Esophagus squamous epithelium (tissue), 5 donors: ENCODE measurements around the gene ANKZF1. TPM values are rescaled to one million over a fixed set of nuclear protein-coding genes. Genes with fewer than 3 reads are reported as not detected.

ENCODE experiments used
- DNase-seq: peaks from one replicate; lab custom pipeline; 2025; lab: John Stamatoyannopoulos, UW
- H3K27ac ChIP-seq, 4 donors: fragments of 200-600 bp; sonication (generic); one replicate each; pipeline ENCODE4 v1.5.1; 2016 to 2019; ENCODE audit warnings: mild to moderate bottlenecking in 1 of 4
- H3K27me3 ChIP-seq, 4 donors: fragments of 200-600 bp; sonication (generic); 1 replicate in 3 of 4; 2 replicates in 1 of 4; pipeline versions ENCODE4 v1.5.1 to v1.6.0; 2017 to 2021; ENCODE audit warnings: antibody characterized with exemption in 1 of 4
- H3K36me3 ChIP-seq, 3 donors: fragments of 200-600 bp; sonication (generic); one replicate each; pipeline ENCODE4 v1.5.1; 2016 to 2019
- H3K4me1 ChIP-seq, 3 donors: fragments of 200-600 bp; sonication (generic); one replicate each; pipeline ENCODE4 v1.5.1; 2017 to 2019
- H3K4me3 ChIP-seq, 4 donors: fragments of 200-600 bp; sonication (generic); 1 replicate in 3 of 4; 2 replicates in 1 of 4; pipeline ENCODE4 v1.5.1; 2016 to 2019; ENCODE audit warnings: mild to moderate bottlenecking in 2 of 4, moderate library complexity in 1 of 4
- H3K9me3 ChIP-seq, 3 donors: fragments of 200-600 bp; sonication (generic); one replicate each; pipeline ENCODE4 v1.5.1; 2016 to 2019
- CTCF ChIP-seq, 6 experiments: fragments of 450-650 bp in 4 of 6; fragments of 200-600 bp in 2 of 6; sonication (generic) in 2 of 6; IDR thresholded peaks; one replicate each; pipeline ENCODE4 v1.5.1; 2016 to 2019; ENCODE audit warnings: antibody characterized with exemption in 6 of 6, mild to moderate bottlenecking in 4 of 6, moderate library complexity in 4 of 6
- POLR2A ChIP-seq, 4 donors: fragments of 450-650 bp; IDR thresholded peaks; one replicate each; pipeline ENCODE4 v1.6.1; 2017; ENCODE audit warnings: antibody characterized with exemption in 4 of 4, mild to moderate bottlenecking in 4 of 4, moderate library complexity in 3 of 4
- WGBS, 2 donors: methylation state at CpG; one replicate each; pipeline ENCODE4 v1.1.5; 2018; 5-methylcytosine and 5-hydroxymethylcytosine counted together
- intact Hi-C: fragments of 100-400 bp; cut with DNase I; formaldehyde crosslinking; loops from one replicate; pipeline ENCODE4 v1.15.0; 2022
- total RNA-seq, 4 donors: library from RNA; depleted of rRNA; stranded (reverse); fragments of >200 nt; gene quantifications; one replicate each; pipeline ENCODE4 v1.1.0, GENCODE V29; 2016
- donor health status: DM: yes; HTN: yes; CAD: no.

Gene ANKZF1
- total RNA-seq, 4 donors from 2014 or later: 10.2 to 54.9 (median 27.6) TPM

GRCh38 chr2:219281588-219281987 lies 52.0 kb downstream of the ANKZF1 start:
- peak overlapping the region in 1 of 4 donors; percentile 28 for H3K27ac ChIP-seq
- no peak overlapping the region for H3K4me3 ChIP-seq
- WGBS, 2 donors: 73 to 84% methylated on average over 6 to 7 of the region's 8 CpGs
- intact Hi-C loops: no loop called here
- peaks cover 0 to 57% (median 6%) of the 10 kb centered on the region in 3 donors for H3K36me3 ChIP-seq
- peaks cover 41 to 82% (median 46%) of the 10 kb centered on the region in 3 donors for H3K4me1 ChIP-seq
- DNase-seq: no peak
- no peaks in the 10 kb centered on the region for H3K9me3 ChIP-seq
- H3K27me3 ChIP-seq: no peaks in the 10 kb centered on the region
- TF ChIP-seq POLR2A (IDR thresholded peaks at IDR 0.05) (no peak), CTCF (IDR thresholded peaks at IDR 0.05) (no peak)

GRCh38 chr2:219282375-219282774 lies 52.8 kb downstream of the ANKZF1 start:
- H3K27me3 ChIP-seq: no peaks in the 10 kb centered on the region
- intact Hi-C loops: no loop called here
- no peak for DNase-seq
- H3K9me3 ChIP-seq: no peaks in the 10 kb centered on the region
- peaks cover 0 to 57% (median 6%) of the 10 kb centered on the region in 3 donors for H3K36me3 ChIP-seq
- H3K4me1 ChIP-seq: peaks cover 46 to 82% (median 49%) of the 10 kb centered on the region in 3 donors
- TF ChIP-seq POLR2A (IDR thresholded peaks at IDR 0.05) (no peak), CTCF (IDR thresholded peaks at IDR 0.05) (no peak)
- peak overlapping the region in 1 of 4 donors; percentile 28 for H3K27ac ChIP-seq
- 89 to 90% methylated on average over 5 of the region's 5 CpGs for WGBS, 2 donors
- no peak overlapping the region for H3K4me3 ChIP-seq

- H3K9me3 ChIP-seq: no peaks in the 10 kb centered on the region
- peaks cover 0 to 57% (median 6%) of the 10 kb centered on the region in 3 donors for H3K36me3 ChIP-seq
- 90 to 93% methylated on average over 13 to 15 of the region's 17 CpGs for WGBS, 2 donors
- TF ChIP-seq CTCF (IDR thresholded peaks at IDR 0.05) (no peak), POLR2A (IDR thresholded peaks at IDR 0.05) (no peak)
- no peak overlapping the region for H3K4me3 ChIP-seq
- H3K27me3 ChIP-seq: no peaks in the 10 kb centered on the region
- DNase-seq: no peak
- H3K4me1 ChIP-seq: peaks cover 39 to 82% (median 46%) of the 10 kb centered on the region in 3 donors
- no peak overlapping the region for H3K27ac ChIP-seq
- intact Hi-C loops: no loop called here
These were observed 53.5 kb downstream of the ANKZF1 start for GRCh38 chr2:219282943-219283581.

GRCh38 chr2:219284501-219285372 lies 55.1 kb downstream of the ANKZF1 start:
- peaks cover 0 to 57% (median 6%) of the 10 kb centered on the region in 3 donors for H3K36me3 ChIP-seq
- TF ChIP-seq CTCF (IDR thresholded peaks at IDR 0.05) (no peak), POLR2A (IDR thresholded peaks at IDR 0.05) (no peak)
- H3K4me1 ChIP-seq: peaks cover 34 to 86% (median 45%) of the 10 kb centered on the region in 3 donors
- H3K4me3 ChIP-seq: no peak overlapping the region
- H3K27ac ChIP-seq: peak overlapping the region; percentile 66 to 86 (median 82)
- H3K27me3 ChIP-seq: no peaks in the 10 kb centered on the region
- WGBS, 2 donors: 69 to 87% methylated on average over 5 to 7 of the region's 16 CpGs
- DNase-seq: no peak
- no peaks in the 10 kb centered on the region for H3K9me3 ChIP-seq
- intact Hi-C loops: no loop called here

GRCh38 chr2:219285373-219285735 lies 55.7 kb downstream of the ANKZF1 start:
- Histone ChIP-seq H3K27ac (peak overlapping the region; percentile 66 to 86 (median 82)), H3K4me1 (peaks cover 31 to 86% (median 46%) of the 10 kb centered on the region in 3 donors), H3K4me3 (peak overlapping the region in 1 of 4 donors; percentile 30), H3K9me3 (no peaks in the 10 kb centered on the region), H3K27me3 (no peaks in the 10 kb centered on the region), H3K36me3 (peaks cover 0 to 55% (median 6%) of the 10 kb centered on the region in 3 donors)
- 86 to 92% methylated on average over 7 to 8 of the region's 12 CpGs for WGBS, 2 donors
- no peak for DNase-seq
- TF ChIP-seq POLR2A (IDR thresholded peaks at IDR 0.05): no peak
- TF ChIP-seq CTCF (IDR thresholded peaks at IDR 0.05): no peak
- intact Hi-C loops: no loop called here
